ENCODE measurements around the gene ASB16.
"Not testable (repeated sequence)": the region's sequence is repeated elsewhere in the genome, so short reads cannot be mapped to it uniquely, and the experiment has no call there.

ASB16 gene

DNA sequence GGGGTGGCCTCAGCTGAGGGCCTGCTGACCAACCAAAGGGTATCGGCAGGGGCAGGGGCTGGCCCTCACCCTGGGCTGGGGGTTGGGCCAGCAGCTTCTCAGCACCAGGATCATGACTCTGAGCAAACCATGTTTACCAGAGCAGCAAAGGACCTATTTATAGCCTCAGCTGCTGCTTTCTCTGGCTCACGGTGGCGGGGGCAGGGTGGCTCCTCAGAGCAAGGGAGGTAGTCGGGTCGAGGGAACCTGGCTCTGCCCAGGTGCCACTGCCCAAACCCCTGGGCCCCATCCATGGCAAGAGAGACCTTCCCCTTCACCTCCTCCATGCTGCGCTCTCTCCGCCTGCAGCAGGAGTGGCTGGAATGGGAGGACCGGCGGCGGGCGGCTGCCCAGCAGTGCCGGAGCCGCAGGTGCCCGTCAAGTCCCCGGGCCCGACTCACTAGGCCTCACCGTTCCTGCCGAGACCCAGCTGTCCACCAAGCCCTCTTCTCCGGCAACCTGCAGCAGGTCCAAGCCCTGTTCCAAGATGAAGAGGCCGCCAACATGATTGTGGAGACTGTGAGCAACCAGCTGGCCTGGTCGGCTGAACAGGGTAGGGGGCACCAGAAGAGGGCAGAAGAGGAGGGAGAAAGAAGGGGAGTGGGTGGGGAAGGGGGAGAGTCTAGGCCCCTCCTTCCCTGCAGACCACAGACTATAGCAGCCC, at the start of gene ASB16:
ASB16 (plus strand) TSS at position 206 of the 703 bp plus-strand sequence; CDS start at position 292, 86 bp downstream.
- Mint-ChIP-seq H3K9me3 (no peaks in the 10 kb centered on the region), H3K36me3 (peaks cover 1% of the 10 kb centered on the region), H3K27me3 (no peaks in the 10 kb centered on the region), H3K27ac (no peak within 1 kb of the TSS), H3K4me3 (no peak within 1 kb of the TSS), H3K4me1 (peaks cover 13% of the 10 kb centered on the region)
- DNase-seq (ENCODE audit: low spot score in 2 of 2) (no peak), ATAC-seq (ENCODE audit: low read depth) (no peak)

DNA sequence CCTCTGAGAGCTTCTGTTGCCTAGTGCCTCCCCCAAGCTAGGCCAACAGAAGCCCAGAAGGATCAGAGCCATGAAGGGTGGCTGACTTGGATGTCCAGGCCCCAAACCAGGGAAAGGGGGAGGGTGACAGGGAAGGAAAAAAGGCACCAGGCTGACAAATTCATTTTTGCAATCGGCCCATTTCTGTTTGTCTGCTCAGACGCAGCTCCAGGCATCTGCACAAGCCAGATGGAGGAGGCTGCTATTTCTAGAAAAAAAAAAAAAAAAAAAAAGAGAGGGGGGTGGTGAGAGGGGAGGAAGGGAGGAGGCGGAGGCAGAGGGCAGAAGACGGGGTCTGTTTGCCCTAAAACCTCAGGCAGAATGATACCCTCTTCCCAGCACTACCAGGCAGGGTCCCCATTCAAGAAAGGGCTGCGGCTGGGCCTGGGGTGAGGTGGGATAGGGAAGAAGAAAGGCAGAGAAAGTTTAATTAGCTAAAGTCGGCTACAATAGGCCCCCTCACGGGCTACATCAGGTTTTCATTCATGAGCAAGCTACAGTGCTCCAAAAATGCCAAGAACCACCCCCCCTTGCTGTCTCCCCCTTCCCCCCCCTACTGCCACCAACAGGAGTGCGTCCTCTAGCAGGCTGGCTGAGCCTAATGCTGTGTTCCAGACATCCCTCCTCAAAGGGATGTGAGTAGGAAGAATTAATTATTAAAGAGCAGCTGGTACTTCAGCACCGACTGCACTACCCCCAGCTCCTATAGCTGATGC, 49.5 kb upstream of the ASB16 start:
- H3K36me3 Mint-ChIP-seq, result peaks cover 5% of the 10 kb centered on the region
- H3K9me3 Mint-ChIP-seq, result no peaks in the 10 kb centered on the region
- ATAC-seq (ENCODE audit: low read depth) (no peak), DNase-seq (ENCODE audit: low spot score in 2 of 2) (no peak)
- no peaks in the 10 kb centered on the region for H3K27me3 Mint-ChIP-seq
- peak overlapping the region; percentile 96 for H3K27ac Mint-ChIP-seq
- no peak overlapping the region for H3K4me3 Mint-ChIP-seq
- peaks cover 44% of the 10 kb centered on the region for H3K4me1 Mint-ChIP-seq

DNA sequence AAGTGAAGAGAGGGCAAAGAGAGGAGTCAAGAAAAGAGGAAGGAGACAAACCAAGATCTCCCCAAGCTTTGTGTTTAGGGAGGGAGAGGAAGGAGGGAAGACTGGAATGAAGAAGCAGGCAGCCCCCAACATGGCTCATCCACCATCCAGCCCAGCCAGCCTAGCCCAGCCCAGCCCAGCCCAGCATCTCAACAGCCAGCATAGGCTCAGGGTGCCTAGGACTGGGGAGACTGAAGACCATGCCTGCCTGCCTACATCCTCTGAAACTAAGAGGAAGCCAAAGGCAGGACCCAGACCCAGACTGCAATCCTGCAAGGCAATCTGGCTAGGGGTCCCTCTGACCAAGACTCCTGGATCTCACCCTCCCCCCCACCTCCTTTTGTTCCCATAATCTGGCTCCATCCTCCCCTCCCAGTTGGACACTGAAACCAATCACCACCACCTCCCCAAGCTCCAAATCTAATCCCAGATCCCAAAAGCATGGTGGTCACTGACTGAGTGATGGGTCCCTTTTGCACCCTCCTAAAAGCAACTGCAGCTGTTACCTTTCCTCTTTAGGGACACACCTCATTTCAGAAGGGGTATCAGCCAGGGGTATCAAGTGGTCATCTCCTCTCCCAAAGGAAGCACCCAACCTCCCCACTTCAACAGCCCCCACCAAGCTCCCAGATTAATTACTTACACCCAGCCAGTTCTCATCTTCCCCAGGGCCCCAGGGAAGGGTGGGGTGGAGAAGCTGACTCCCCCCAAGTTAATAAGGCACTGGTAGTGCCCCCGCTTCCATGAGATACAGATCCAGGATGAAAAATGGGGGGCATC, 48.3 kb upstream of the ASB16 start:
- ATAC-seq (ENCODE audit: low read depth) (no peak), DNase-seq (ENCODE audit: low spot score in 2 of 2) (no peak)
- Mint-ChIP-seq H3K4me3 (peak overlapping the region; percentile 97), H3K27ac (peak overlapping the region; percentile 96), H3K36me3 (peaks cover 2% of the 10 kb centered on the region), H3K4me1 (peaks cover 36% of the 10 kb centered on the region), H3K9me3 (no peaks in the 10 kb centered on the region), H3K27me3 (no peaks in the 10 kb centered on the region)

- ATAC-seq (ENCODE audit: low read depth), result peak; percentile 12
- Mint-ChIP-seq H3K4me3 (peak overlapping the region; percentile 97), H3K4me1 (peaks cover 36% of the 10 kb centered on the region), H3K9me3 (no peaks in the 10 kb centered on the region), H3K27me3 (no peaks in the 10 kb centered on the region), H3K27ac (peak overlapping the region; percentile 96), H3K36me3 (peaks cover 2% of the 10 kb centered on the region)
- no peak for DNase-seq (ENCODE audit: low spot score in 2 of 2)
These were observed 47.6 kb upstream of the ASB16 start for GRCh38 chr17:44122816-44123355.

GRCh38 chr17:44123356-44124117, 47.0 kb upstream of the ASB16 start, which contains the start of gene HDAC5:
Gene HDAC5 (minus strand): TSS chr17:44123641. CDS start chr17:44117515, 6,126 bp downstream.
- DNase-seq (ENCODE audit: low spot score in 2 of 2) (peak; percentile 91 to 92), ATAC-seq (ENCODE audit: low read depth) (peak; percentile 92)
- Mint-ChIP-seq H3K27me3 (no peaks in the 10 kb centered on the region), H3K36me3 (peaks cover 2% of the 10 kb centered on the region), H3K4me3 (peak within 1 kb of the TSS; percentile 97), H3K9me3 (no peaks in the 10 kb centered on the region), H3K27ac (peak within 1 kb of the TSS; percentile 96), H3K4me1 (peaks cover 31% of the 10 kb centered on the region)

DNA sequence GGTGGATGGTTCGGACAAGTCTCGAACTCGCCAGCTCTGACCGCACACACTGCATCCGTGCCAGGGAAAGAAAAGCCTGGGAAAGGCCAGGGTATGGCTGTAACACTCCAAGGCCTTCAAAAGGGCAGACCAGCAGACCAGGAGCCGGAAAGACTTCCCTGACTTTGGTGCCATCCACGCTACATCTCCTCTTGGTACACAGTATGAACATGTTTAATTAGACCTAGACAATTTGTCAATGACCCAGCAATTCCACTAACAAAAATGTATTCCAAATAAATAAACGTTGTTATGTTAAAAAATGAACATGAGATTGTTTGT, 46.4 kb upstream of the ASB16 start:
- H3K27me3 Mint-ChIP-seq, result no peaks in the 10 kb centered on the region
- H3K4me1 Mint-ChIP-seq, result peaks cover 27% of the 10 kb centered on the region
- DNase-seq (ENCODE audit: low spot score in 2 of 2) (no peak), ATAC-seq (ENCODE audit: low read depth) (no peak)
- H3K9me3 Mint-ChIP-seq, result no peaks in the 10 kb centered on the region
- peaks cover 2% of the 10 kb centered on the region for H3K36me3 Mint-ChIP-seq
- peak overlapping the region; percentile 96 for H3K27ac Mint-ChIP-seq
- peak overlapping the region; percentile 96 for H3K4me3 Mint-ChIP-seq

DNA sequence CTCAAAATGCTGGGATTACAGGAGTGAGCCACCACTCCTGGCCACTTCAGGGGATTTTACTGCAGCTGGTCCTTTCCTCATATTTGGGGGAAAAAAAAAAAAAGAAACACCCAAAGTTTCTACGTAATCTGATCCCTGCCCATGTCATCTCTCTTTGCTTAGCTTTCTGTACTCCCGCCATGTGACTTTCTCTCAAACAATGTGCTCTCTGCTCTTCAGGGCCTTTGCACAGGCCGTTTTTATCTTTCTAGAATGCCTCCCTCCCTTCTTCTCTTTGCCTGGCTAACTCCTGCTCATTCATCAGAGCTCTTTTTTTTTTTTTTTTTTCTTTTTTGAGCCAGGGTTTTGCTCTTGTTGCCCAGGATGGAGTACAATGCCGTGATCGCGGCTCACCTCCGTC, 42.1 kb upstream of the ASB16 start:
- ATAC-seq (ENCODE audit: low read depth), result no peak
- H3K4me3 Mint-ChIP-seq, result no peak overlapping the region
- no peaks in the 10 kb centered on the region for H3K27me3 Mint-ChIP-seq
- no peak for DNase-seq (ENCODE audit: low spot score in 2 of 2)
- H3K27ac Mint-ChIP-seq, result no peak overlapping the region
- no peaks in the 10 kb centered on the region for H3K9me3 Mint-ChIP-seq
- H3K4me1 Mint-ChIP-seq, result peaks cover 4% of the 10 kb centered on the region
- H3K36me3 Mint-ChIP-seq, result peaks cover 1% of the 10 kb centered on the region

DNA sequence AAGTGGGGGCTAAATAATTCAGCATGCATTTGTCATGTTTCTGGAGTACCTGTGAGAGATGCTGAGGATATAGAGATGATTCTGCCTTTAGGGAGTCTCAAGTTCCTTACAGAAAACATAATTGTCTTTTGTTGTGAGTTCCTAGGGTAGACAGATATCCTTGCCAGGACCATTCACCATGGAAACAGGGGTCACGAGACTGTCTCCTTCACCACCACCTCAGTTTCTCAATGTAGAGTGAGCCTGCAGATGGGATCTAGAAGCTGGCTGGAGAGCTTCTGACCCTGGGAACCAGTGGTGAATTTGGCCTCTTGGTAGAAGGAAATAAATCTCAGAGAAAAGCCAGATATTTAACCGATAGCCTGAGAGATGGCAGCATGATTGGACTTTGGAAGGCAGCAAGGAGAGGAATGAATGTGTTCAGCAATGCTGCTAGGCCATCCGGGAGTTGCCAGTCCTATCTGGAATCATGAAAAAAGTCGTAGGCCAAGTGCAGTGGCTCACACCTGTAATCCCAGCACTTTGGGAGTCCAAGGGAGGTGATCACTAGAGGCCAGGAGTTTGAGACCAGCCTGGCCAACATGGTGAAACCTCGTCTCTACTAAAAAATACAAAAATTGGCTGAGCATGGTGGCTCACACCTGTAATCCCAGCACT, 39.7 kb upstream of the ASB16 start:
- Mint-ChIP-seq H3K27ac (no peak overlapping the region), H3K36me3 (no peaks in the 10 kb centered on the region), H3K27me3 (no peaks in the 10 kb centered on the region), H3K4me3 (no peak overlapping the region), H3K9me3 (no peaks in the 10 kb centered on the region), H3K4me1 (no peaks in the 10 kb centered on the region)
- no peak for DNase-seq (ENCODE audit: low spot score in 2 of 2)
- ATAC-seq (ENCODE audit: low read depth), result no peak

DNA sequence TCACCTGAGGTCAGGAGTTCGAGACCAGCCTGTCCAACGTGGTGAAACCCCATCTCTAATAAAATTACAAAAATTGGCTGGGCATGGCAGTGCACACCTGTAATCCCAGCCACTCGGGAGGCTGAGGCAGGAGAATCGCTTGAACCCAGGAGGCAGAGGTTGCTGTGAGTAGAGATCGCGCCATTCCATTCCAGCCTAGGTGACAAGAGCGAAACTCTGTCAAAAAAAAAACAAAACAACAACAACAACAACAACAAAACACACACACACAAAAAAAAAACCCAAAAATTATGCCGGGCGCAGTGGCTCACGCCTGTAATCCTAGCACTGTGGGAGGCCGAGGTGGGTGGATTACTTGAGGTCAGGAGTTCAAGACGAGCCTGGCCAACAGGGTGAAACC, 39.1 kb upstream of the ASB16 start:
- not testable (repeated sequence) for H3K36me3 Mint-ChIP-seq; H3K9me3 Mint-ChIP-seq; H3K27ac Mint-ChIP-seq; H3K27me3 Mint-ChIP-seq; H3K4me1 Mint-ChIP-seq; DNase-seq (ENCODE audit: low spot score in 2 of 2); H3K4me3 Mint-ChIP-seq; ATAC-seq (ENCODE audit: low read depth)

GRCh38 chr17:44132275-44132821, 38.2 kb upstream of the ASB16 start:
- no peak for ATAC-seq (ENCODE audit: low read depth)
- H3K27ac Mint-ChIP-seq, result no peak overlapping the region

GRCh38 chr17:44133918-44134476, 36.5 kb upstream of the ASB16 start:
- H3K4me1 Mint-ChIP-seq, result no peaks in the 10 kb centered on the region
- no peak overlapping the region for H3K4me3 Mint-ChIP-seq
- ATAC-seq (ENCODE audit: low read depth) (no peak), DNase-seq (ENCODE audit: low spot score in 2 of 2) (no peak)
- no peaks in the 10 kb centered on the region for H3K36me3 Mint-ChIP-seq
- H3K27me3 Mint-ChIP-seq, result peaks cover 7% of the 10 kb centered on the region
- no peak overlapping the region for H3K27ac Mint-ChIP-seq
- H3K9me3 Mint-ChIP-seq, result no peaks in the 10 kb centered on the region

More at GRCh38 chr17:44132275-44132821, 38.2 kb upstream of the ASB16 start:
- H3K36me3 Mint-ChIP-seq, result no peaks in the 10 kb centered on the region
- peaks cover 1% of the 10 kb centered on the region for H3K27me3 Mint-ChIP-seq
- H3K9me3 Mint-ChIP-seq, result no peaks in the 10 kb centered on the region
- no peaks in the 10 kb centered on the region for H3K4me1 Mint-ChIP-seq
- H3K4me3 Mint-ChIP-seq, result no peak overlapping the region
- DNase-seq (ENCODE audit: low spot score in 2 of 2), result no peak

GRCh38 chr17:44134752-44135568, 35.5 kb upstream of the ASB16 start:
- DNase-seq (ENCODE audit: low spot score in 2 of 2), result no peak
- no peak overlapping the region for H3K4me3 Mint-ChIP-seq
- H3K27me3 Mint-ChIP-seq, result peaks cover 7% of the 10 kb centered on the region
- no peaks in the 10 kb centered on the region for H3K4me1 Mint-ChIP-seq
- H3K27ac Mint-ChIP-seq, result no peak overlapping the region
- H3K9me3 Mint-ChIP-seq, result no peaks in the 10 kb centered on the region
- no peak for ATAC-seq (ENCODE audit: low read depth)
- H3K36me3 Mint-ChIP-seq, result no peaks in the 10 kb centered on the region

Data from memory B cell (primary cell).